ENCODE results near the gene SUGP2.
"Not testable (repeated sequence)": the region's sequence is repeated elsewhere in the genome, so short reads cannot be mapped to it uniquely, and the experiment has no call there.

SUGP2 gene

DNA sequence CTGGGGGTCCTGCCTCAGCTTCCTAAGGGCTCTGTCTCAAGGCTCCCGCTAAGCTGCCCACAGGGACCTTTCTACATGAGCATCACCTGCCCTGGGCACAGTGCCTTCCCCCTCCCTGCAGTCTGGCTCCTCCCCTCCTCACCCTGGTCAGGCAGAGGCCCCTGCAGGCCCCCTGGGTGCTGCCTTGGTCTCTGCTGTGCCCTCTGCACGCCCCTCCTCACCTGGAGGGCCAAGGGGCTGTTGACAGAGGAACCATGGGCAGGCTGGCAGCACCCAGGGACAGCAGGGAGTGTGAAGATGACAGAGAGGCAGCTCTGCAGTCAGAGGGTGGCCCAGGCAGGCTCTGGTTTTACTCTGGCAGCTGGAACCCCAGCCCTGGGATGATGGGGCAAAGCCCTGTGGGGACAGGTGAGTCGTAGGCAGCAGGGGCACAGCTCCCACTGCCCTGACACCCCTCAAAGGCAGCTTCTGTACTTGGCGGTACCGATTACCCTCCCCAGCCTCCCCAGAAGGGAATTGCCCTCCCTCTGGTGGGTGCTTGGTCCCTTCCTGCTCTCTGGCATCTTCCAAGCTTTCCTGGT is 43.1 kb downstream of the SUGP2 start:
- DNase-seq (ENCODE audit: low read depth), result no peak

GRCh38 chr19:18989316-18989715 is 44.0 kb downstream of the SUGP2 start:
- no peak for DNase-seq (ENCODE audit: low read depth)

DNA sequence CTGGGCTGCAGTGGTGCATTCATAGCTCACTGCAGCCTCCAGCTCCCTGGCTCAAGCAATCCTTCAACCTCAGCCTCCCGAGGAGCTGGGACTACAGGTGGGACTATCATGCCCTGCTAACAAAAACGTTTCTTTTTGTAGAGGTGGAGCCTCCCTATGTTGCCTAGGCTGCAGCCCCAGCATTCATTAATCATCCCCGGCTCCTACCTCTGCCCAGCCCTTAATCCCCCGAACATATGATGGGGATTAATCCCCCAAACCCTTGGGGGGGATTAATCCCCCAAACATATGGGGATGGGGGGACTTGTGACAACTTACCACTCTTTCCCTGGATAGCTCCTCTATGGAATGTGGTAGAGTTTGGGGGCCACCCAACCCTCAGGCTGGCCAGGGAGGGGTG is 45.9 kb downstream of the SUGP2 start:
- no peak for DNase-seq (ENCODE audit: low read depth)

DNA sequence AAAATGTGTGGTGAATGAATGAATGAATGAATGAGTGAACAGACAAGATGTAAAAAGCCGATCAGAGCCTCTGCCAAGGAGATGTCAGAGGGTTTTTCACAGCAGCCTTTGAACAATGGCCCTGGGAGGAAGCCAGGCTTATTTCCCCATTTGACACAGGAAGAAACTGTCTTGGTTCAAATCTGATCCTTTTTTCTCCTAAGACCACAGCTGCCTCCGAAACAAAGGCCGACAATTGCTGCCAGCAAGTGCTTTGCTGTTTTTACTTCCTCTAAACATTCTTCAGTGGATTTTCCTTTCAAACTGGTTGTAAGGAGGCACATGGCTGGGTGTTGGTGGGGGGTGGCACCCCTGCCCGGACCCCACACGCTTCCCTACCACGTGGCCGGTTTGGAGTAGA is 48.1 kb downstream of the SUGP2 start:
- DNase-seq (ENCODE audit: low read depth), result no peak

GRCh38 chr19:18984251-18984650 is 49.1 kb downstream of the SUGP2 start:
- DNase-seq (ENCODE audit: low read depth), result no peak

DNA sequence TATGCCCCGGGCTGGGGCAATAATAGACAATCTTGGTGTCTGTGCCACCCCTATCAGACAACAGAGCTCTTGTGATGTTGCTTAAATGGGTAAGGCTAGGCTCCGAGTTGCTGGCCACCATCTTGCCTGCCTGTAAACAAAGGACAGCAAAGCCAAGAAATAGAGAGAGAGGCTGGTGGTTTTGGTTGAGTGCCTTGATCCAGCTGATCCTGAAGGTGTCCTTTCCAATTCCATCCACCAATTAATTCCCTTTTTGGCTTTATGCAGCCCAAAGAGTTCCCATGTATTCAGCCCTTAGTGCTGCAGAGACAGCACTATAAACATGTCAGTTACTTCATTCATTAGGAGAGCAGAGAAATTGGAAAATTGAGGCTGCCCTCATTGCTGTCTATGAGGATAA is 50.6 kb downstream of the SUGP2 start:
- no peak for DNase-seq (ENCODE audit: low read depth)

GRCh38 chr19:18980432-18981020 is 52.8 kb downstream of the SUGP2 start:
- no peak for DNase-seq (ENCODE audit: low read depth)

GRCh38 chr19:18978616-18979015 is 54.7 kb downstream of the SUGP2 start:
- DNase-seq (ENCODE audit: low read depth), result no peak

DNA sequence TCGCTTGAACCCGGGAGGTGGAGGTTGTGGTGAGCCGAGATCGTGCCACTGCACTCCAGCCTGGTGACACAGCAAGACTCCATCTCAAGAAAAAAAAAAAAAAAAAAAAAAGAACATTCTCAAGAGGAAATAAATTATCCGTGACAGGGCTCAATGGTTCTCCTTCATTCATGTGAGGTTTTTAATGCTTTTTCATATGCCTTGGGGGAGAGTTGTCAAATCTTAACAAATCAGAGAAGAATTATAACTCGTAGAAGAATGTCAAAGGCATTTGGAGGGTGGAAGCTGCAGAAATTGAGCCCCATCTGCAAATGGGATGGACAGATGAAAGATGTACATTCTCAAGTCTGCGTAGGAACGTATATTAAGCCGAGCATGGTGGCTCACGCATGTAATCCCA is 57.4 kb downstream of the SUGP2 start:
- DNase-seq (ENCODE audit: low read depth), result no peak

GRCh38 chr19:18975011-18975410 is 58.3 kb downstream of the SUGP2 start:
- no peak for DNase-seq (ENCODE audit: low read depth)

DNA sequence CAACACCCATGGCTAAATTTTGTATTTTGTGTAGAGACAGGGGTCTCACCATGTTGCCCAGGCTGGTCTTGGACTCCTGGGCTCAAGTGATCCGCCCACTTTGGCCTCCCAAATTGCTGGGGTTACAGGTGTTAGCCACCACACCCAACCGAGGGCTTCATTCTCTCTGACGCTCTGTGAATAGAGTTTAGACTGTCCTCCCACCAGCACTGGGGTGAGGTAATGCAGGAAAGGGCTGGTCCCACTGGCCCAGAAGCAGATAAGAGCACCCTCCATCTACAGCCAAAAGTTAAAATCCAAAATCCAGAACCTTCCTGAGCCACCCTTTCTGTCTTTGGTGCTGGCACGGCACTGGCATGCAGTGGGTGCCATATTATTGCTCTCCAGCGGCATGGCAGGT is 60.5 kb downstream of the SUGP2 start:
- DNase-seq (ENCODE audit: low read depth), result no peak

- no peak for DNase-seq (ENCODE audit: low read depth)
These were observed 61.0 kb downstream of the SUGP2 start for GRCh38 chr19:18972301-18972811.

DNA sequence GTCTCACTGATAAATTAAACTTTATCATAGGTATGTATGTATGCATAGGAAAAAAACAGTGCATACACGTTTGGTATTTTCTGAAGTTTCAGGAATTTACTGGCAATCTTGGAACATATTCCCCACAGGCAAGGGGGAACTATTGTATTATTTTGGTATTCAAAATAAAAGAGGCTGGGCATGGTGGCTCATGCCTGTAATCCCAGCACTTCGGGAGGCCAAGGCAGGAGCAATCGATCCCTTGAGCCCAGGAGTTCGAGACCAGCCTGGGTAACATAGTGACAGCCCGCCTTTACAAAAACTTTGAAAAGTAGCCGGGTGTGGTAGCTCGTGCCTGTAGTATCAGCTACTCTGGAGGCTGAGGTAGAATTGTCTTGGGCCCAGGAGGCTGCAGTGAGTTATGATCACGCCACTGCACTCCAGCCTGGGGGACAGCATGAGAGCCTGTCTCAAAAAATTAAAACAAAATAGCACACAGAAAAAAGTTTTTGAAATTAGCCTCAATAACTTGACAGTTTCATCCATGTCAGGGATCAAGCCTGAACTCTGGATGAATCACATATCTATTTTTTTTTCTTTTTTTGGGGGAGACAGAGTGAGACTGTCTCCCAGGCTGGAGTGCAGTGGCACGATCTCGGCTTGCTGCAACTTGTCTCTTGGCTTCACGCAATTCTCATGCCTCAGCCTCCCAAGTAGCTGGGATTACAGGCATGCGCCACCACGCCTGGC is 63.2 kb downstream of the SUGP2 start:
- DNase-seq (ENCODE audit: low read depth), result no peak

- no peak for DNase-seq (ENCODE audit: low read depth)
These were observed 65.8 kb downstream of the SUGP2 start for GRCh38 chr19:18967358-18968146.

DNA sequence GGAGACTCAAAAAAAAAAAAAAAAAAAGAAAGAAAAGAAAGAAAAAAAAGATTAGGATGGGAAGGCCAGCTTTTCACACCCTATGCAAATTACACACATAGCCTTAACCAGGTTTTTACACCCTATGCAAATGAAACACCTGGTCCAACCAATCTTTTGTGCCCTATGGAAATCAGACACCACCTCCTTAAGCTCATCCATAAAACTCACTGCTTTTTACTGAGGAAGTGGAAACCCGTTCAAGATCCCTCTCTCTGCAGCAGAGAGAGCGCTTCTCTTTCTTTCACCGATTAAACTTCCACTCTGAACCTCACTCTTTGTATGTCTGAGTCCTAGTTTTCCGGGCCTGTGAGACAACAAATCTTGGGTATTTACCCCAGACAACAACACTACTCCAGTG is 67.0 kb downstream of the SUGP2 start:
- DNase-seq (ENCODE audit: low read depth), result no peak

DNA sequence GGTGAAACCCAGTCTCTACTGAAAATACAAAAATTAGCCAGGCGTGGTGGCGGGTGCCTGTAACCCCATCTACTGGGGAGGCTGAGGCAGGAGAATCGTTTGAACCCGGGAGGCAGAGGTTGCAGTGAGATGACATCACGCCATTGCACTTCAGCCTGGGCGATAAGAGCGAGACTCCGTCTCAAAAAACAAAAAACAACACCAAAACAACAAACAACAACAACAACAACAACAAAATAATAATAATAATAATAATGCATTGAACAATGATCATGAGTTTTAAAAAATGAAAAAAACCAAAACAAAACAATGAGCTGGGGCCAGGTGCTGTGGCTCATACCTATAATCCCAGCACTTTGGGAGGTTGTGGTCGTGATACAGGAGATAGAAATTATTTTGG is 69.2 kb downstream of the SUGP2 start:
- DNase-seq (ENCODE audit: low read depth), result no peak

DNA sequence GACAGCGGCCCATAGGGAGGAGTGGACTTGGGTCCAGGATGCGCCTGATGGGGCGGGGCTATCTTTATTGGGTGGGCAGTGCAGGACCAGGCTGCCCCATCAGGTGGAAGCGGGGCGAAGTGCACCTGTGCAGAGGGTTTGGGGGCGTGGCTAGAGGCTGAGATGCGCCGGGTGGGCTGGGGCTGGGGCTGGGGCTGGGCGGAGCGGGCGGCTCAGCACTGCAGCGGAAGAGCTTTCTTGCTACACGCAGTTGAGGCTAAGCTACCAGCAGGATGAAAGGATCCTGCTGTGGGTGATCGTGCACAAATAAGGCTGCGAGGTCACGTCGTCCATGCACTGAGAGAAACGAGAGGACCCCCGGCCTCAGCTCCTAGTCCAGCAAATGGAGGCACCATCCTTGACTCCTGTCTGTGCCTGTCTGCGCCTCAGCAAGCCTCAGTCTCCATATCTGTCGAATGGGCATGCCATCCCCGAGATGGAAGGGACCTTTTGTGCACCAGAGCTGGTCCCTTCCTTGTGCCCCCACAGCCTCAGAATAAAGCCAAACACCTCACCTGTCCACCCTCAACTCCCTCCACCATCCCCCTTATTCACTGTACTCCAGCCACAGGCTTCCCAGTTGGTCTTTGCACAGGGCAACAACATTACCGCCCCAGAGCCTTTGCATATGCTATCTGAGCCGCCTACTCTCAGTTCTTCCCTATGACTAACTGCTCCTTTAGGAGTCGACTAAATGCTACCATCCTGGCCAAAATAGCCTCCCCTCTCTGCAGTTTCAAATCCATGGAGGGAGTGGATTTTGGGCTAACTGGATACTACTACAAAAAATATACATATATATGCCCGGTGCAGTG is 71.3 kb downstream of the SUGP2 start:
- no peak for DNase-seq (ENCODE audit: low read depth)

DNA sequence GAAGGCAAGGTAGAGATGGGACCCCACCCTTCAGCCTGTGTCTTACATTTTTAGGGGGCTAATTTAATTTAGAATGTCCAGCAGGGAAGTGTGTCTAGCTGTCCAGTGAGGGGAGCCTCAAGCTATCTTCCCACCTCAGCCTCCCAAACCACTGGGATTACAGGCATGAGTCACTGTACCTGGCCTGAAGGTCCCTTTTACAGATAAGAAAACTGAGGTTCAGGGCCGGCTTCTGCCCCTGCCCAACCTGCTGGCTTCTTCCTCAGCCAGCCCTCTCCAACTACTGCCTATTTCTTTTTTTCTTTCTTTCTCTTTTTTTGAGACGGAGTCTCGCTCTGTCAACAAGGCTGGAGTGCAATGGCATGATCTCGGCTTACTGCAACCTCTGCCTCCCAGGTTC is 72.9 kb downstream of the SUGP2 start:
- DNase-seq (ENCODE audit: low read depth), result no peak

DNA sequence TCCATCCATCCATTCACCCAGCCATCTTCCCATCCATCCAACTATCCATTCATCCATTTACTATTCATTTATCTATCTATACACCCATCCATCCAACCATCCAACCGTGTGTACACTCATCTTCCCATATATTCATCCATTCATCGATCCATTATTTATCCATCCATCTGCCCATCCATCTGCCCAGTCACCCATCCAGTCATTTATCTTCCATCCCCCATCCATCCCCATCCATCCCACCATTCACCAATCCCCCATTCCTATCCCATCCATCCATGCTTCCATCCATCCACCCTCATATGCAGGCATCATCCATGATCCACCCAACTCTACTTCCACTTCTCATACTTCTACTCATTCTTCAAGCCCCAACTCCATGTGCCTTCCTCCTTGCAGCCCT is 78.3 kb downstream of the SUGP2 start:
- no peak for DNase-seq (ENCODE audit: low read depth)

GRCh38 chr19:18954094-18954493 is 79.2 kb downstream of the SUGP2 start:
- no peak for DNase-seq (ENCODE audit: low read depth)

- not testable (repeated sequence) for DNase-seq (ENCODE audit: low read depth)
These were observed 80.8 kb downstream of the SUGP2 start for GRCh38 chr19:18952364-18953003.
